Measurements from ENCODE around the gene C3. TPM values are rescaled to one million over a fixed set of nuclear protein-coding genes. Genes with fewer than 3 reads are reported as not detected.

The C3 gene
- total and polyA plus RNA-seq, 2 of the 13 experiments (the other 11 are each of a cell fraction or from before 2014, with no cell fraction given) = 1,455 to 6,272 TPM

- TF ChIP-seq CBX5 (CRISPR knock-in tag; IDR thresholded peaks at IDR 0.05; ENCODE audit: borderline replicate concordance) (no peak; the same call in 1 of the 2 replicates), ARID4A (CRISPR knock-in tag; IDR thresholded peaks at IDR 0.05; ENCODE audit: borderline replicate concordance) (peak; percentile 37; the same call in 1 of the 2 replicates), ZNF33B (CRISPR knock-in tag; IDR thresholded peaks at IDR 0.05) (peak; percentile 40; the same call in 1 of the 2 replicates), ZNF484 (CRISPR knock-in tag; IDR thresholded peaks at IDR 0.05; ENCODE audit: borderline replicate concordance, low read depth) (no peak), ZNF574 (CRISPR knock-in tag; IDR thresholded peaks at IDR 0.05) (peak; percentile 69), ZNF414 (CRISPR knock-in tag; IDR thresholded peaks at IDR 0.05) (peak; percentile 82), BRD4 (CRISPR knock-in tag; IDR thresholded peaks at IDR 0.05) (peak; percentile 37; the same call in 1 of the 2 replicates), SMAD3 (CRISPR knock-in tag; IDR thresholded peaks at IDR 0.05) (peak; percentile 6; the same call in 1 of the 2 replicates), GATAD1 (CRISPR knock-in tag; IDR thresholded peaks at IDR 0.05) (peak; percentile 52), ZNF512B (CRISPR knock-in tag; IDR thresholded peaks at IDR 0.05; ENCODE audit: borderline replicate concordance) (0 out of 2 replicates have a peak, but pooled peaks have one; percentile 44), DNMT3B (CRISPR knock-in tag; conservative IDR thresholded peaks at IDR 0.05) (no peak), NFIC (IDR thresholded peaks at IDR 0.05; ENCODE audit: low read length) (peak; percentile 84; the same call in 1 of the 2 replicates), CEBPB (IDR thresholded peaks at IDR 0.05; ENCODE audit: borderline replicate concordance, low read depth, low read length) (peak; percentile 78), MAFK (conservative IDR thresholded peaks at IDR 0.05 in 1 of 2, IDR thresholded peaks at IDR 0.05 in 1 of 2; ENCODE audit: low read length in 2 of 2) (0 out of 4 replicates have a peak, but pooled peaks of 1 of the 2 experiments have one; percentile 11), FOXP1 (IDR thresholded peaks at IDR 0.05) (no peak), FOXP1 (CRISPR knock-in tag; IDR thresholded peaks at IDR 0.05) (peak; percentile 55; the same call in 1 of the 2 replicates)
These were observed 17.7 kb upstream of the C3 start (continued) for GRCh38 chr19:6737873-6738786.
